Activated naive CD4-positive, alpha-beta T cell treated with anti-CD3 and anti-CD28 coated beads, Interleukin-2, amount 50 U/mL, for 72 hours (primary cell): ENCODE data around the gene ENPP3. TPM values are rescaled to one million over a fixed set of nuclear protein-coding genes. Genes with fewer than 3 reads are reported as not detected.

Source experiments
- ATAC-seq, 2 donors: fragments of 150-1000 bp; cut with Tn5 transposase; 2 replicates each; pipeline ENCODE4 v1.10.0; 2021; ENCODE audit warnings: mild to moderate bottlenecking in 2 of 2, moderate library complexity in 2 of 2
- DNase-seq, 2 donors: peaks; one replicate each; pipeline ENCODE4 v3.0.0; 2021 to 2022; ENCODE audit warnings: low spot score in 2 of 2
- H3K27ac Mint-ChIP-seq, 2 donors: one replicate each; pipeline ENCODE4 v1.8.0; 2022; ENCODE audit warnings: mild to moderate bottlenecking in 2 of 2, mixed read lengths in 2 of 2
- H3K36me3 Mint-ChIP-seq, 2 donors: one replicate each; pipeline ENCODE4 v1.8.0; 2022; ENCODE audit warnings: mixed read lengths in 2 of 2
- H3K9me3 Mint-ChIP-seq, 2 donors: one replicate each; pipeline ENCODE4 v1.8.0; 2022; ENCODE audit warnings: mixed read lengths in 2 of 2
- total RNA-seq, 2 donors: library from RNA; stranded (reverse); gene quantifications; one replicate each; pipeline ENCODE4 v1.2.3, GENCODE V29; 2022

Gene ENPP3
- total RNA-seq, 2 donors from 2014 or later: 0.18 to 1.4 TPM

DNA sequence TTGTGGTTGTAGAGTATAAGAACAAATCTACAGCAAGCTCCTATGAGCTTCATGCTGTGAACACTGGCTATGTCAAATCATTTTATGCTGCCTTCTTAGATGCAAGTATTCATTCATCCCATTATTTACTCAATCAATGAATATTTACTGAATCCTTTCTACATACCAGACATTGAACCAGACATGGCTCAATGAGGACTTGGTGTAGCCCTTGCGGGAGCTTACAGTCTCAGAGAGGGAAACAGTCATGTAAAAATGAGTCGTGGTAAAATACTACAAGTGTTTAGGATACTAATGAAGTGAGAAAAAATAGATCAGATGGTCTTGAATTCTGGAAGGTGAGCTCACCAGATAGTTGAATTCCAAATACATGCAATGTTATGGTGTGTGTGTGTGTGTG lies 125.9 kb downstream of the ENPP3 start:
- no peak overlapping the region for H3K27ac Mint-ChIP-seq
- H3K36me3 Mint-ChIP-seq: no peaks in the 10 kb centered on the region
- DNase-seq: no peak
- no peak for ATAC-seq
- no peaks in the 10 kb centered on the region for H3K9me3 Mint-ChIP-seq

DNA sequence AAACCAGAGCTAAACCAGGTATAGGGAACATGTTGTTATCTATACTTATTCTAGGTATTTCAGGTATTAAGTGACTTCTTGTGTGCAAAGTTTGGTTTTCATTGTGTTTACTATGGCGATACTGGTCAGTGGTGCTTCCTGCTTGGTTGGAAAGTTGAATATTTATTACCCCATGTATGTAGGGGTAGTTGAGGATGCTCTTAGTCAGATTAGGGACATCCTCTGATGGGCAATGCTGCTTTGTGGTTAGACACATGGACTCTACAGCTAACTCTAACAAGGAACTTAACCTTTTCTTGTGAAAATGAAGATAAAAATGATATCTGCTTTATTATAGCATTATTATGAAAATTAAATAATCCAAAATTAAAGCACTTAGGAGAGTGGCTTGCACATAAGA lies 126.6 kb downstream of the ENPP3 start:
- no peak for ATAC-seq
- no peak for DNase-seq
- no peaks in the 10 kb centered on the region for H3K36me3 Mint-ChIP-seq
- H3K27ac Mint-ChIP-seq: no peak overlapping the region
- no peaks in the 10 kb centered on the region for H3K9me3 Mint-ChIP-seq

DNA sequence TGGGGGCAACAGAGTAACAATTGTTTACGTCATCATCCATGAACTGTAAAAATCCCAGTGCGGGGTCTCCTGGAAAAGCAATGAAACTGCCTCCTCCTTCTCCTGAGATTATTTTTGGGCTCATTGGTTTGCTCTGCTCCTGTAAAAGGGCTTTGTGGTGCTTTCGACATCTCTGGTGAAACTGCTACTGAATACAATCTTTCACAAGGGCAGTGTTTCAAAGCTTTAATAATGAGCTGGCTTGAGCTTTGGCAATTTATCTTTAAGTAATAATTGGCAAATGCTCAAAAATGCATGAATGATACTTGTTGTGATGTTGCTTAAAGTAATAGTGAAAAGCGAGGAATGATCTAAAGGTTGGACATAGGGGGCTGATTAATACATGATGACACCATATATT lies 127.2 kb downstream of the ENPP3 start:
- DNase-seq: no peak
- H3K36me3 Mint-ChIP-seq: no peaks in the 10 kb centered on the region
- no peaks in the 10 kb centered on the region for H3K9me3 Mint-ChIP-seq
- no peak for ATAC-seq
- no peak overlapping the region for H3K27ac Mint-ChIP-seq

GRCh38 chr6:131765081-131765803 lies 128.1 kb downstream of the ENPP3 start:
- DNase-seq (no peak), ATAC-seq (no peak)
- no peaks in the 10 kb centered on the region for H3K9me3 Mint-ChIP-seq
- H3K27ac Mint-ChIP-seq: no peak overlapping the region
- no peaks in the 10 kb centered on the region for H3K36me3 Mint-ChIP-seq

DNA sequence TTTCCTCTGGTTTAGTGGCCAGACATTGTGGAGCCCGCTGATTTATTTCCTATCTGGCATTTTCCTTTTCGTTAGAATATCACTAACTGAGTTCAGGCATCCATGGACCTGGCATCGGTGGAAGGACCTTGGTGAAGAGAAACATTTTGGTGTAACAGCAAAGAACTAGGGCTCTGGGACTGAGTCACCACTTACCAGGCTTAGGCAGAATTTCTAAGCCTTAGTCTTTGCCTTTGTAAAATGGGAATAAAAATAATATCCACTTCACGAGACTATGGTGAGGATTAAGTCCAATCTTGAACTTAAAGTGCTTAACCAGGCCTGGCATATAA lies 128.7 kb downstream of the ENPP3 start:
- ATAC-seq: no peak
- H3K9me3 Mint-ChIP-seq: no peaks in the 10 kb centered on the region
- no peaks in the 10 kb centered on the region for H3K36me3 Mint-ChIP-seq
- DNase-seq: no peak
- no peak overlapping the region for H3K27ac Mint-ChIP-seq

GRCh38 chr6:131766631-131767030 lies 129.5 kb downstream of the ENPP3 start:
- Mint-ChIP-seq H3K36me3 (no peaks in the 10 kb centered on the region), H3K27ac (no peak overlapping the region), H3K9me3 (no peaks in the 10 kb centered on the region)
- DNase-seq: no peak
- ATAC-seq: no peak

GRCh38 chr6:131768964-131769363 lies 131.9 kb downstream of the ENPP3 start:
- DNase-seq: no peak

DNA sequence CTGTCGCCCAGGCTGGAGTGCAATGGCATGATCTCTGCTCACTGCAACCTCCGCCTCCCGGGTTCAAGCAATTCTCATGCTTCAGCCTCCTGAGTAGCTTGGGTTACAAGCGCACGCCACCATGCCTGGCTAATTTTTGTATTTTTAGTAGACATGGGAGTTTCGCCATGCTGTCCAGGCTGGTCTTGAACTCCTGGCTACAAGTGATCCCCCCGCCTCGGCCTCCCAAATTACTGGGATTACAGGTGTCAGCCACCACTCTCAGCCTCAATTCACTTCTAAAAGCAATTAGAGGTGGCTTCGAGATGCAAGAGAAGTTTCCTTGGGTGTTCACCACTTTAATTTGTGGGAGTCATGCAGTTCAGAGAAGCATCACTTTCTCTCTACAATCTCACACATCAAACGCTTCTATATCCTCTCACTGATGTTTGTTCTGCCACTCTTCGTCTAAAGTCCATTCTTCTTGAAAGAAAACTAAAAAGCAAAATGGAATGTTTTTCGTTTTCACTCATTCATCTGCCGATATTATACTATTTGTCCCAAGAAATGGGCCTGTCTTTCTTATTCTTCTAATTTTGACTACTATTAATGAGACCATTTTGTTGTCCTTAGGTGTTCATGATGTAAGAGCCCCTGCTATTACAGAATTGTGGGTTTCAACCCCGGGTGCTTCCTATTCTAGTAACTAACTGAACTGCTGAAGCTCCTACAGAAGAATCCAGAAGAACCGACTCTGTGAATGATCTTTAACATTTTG lies 132.5 kb downstream of the ENPP3 start:
- ATAC-seq: no peak
- Mint-ChIP-seq H3K9me3 (no peaks in the 10 kb centered on the region), H3K36me3 (no peaks in the 10 kb centered on the region), H3K27ac (no peak overlapping the region)
- DNase-seq: no peak

More at GRCh38 chr6:131768964-131769363, 131.9 kb downstream of the ENPP3 start:
- ATAC-seq: no peak
- Mint-ChIP-seq H3K9me3 (no peaks in the 10 kb centered on the region), H3K27ac (no peak overlapping the region), H3K36me3 (no peaks in the 10 kb centered on the region)

DNA sequence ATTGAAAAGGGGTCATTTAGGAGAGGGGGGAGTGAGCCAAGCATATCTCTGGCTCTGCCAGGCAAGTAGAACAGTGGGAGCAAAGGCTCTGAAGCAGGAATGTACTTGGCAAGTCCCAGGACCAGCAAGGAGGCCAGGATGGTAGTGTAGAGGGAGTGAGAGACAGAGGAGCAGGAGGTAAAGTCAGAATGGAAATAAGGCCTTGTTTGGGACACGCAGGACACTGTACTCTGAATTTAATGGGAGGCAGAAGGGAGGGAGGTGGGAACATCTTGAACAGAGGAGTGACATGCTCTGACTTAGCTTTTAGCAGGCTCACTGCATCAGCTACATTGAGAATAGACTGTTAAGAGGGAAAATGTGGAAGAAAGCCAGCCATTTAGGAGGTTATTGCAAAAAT lies 133.7 kb downstream of the ENPP3 start:
- no peak for DNase-seq
- ATAC-seq: no peak
- H3K36me3 Mint-ChIP-seq: no peaks in the 10 kb centered on the region
- H3K27ac Mint-ChIP-seq: no peak overlapping the region
- H3K9me3 Mint-ChIP-seq: no peaks in the 10 kb centered on the region

GRCh38 chr6:131773284-131773950 lies 136.3 kb downstream of the ENPP3 start:
- H3K36me3 Mint-ChIP-seq: no peaks in the 10 kb centered on the region
- DNase-seq (no peak), ATAC-seq (no peak)
- H3K27ac Mint-ChIP-seq: no peak overlapping the region
- no peaks in the 10 kb centered on the region for H3K9me3 Mint-ChIP-seq

- no peak for DNase-seq
- Mint-ChIP-seq H3K27ac (no peak overlapping the region), H3K36me3 (no peaks in the 10 kb centered on the region), H3K9me3 (no peaks in the 10 kb centered on the region)
- ATAC-seq: no peak
Observed at GRCh38 chr6:131775886-131776285, 138.8 kb downstream of the ENPP3 start.

- Mint-ChIP-seq H3K27ac (no peak overlapping the region), H3K36me3 (no peaks in the 10 kb centered on the region), H3K9me3 (no peaks in the 10 kb centered on the region)
- DNase-seq (no peak), ATAC-seq (no peak)
Observed at GRCh38 chr6:131776985-131777384, 139.9 kb downstream of the ENPP3 start.

- Mint-ChIP-seq H3K27ac (no peak overlapping the region), H3K9me3 (no peaks in the 10 kb centered on the region), H3K36me3 (no peaks in the 10 kb centered on the region)
- no peak for DNase-seq
- no peak for ATAC-seq
Observed at GRCh38 chr6:131778169-131778568, 141.1 kb downstream of the ENPP3 start.

- ATAC-seq (no peak), DNase-seq (no peak)
- Mint-ChIP-seq H3K27ac (no peak overlapping the region), H3K9me3 (no peaks in the 10 kb centered on the region), H3K36me3 (no peaks in the 10 kb centered on the region)
Observed at GRCh38 chr6:131779304-131779703, 142.2 kb downstream of the ENPP3 start.

DNA sequence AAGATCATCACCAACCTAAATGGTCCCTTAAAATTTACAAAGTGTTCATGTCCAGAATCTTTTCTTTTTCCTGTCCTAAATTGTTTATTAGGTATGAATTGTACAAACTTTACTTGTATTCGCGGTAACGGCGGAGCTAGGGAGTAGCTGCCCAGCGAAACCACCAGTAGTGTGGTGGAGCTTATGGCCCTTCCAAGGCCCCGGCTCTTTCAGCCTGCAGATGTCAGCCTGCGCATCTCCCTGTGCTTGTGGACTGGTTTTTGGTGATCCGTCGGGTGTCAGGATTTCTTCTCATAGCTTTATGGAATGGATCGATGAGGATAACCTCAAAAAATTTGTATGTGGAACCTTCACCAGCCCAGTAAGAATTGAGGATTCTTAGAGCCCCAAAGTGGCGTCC lies 143.5 kb downstream of the ENPP3 start:
- Mint-ChIP-seq H3K9me3 (no peaks in the 10 kb centered on the region), H3K27ac (no peak overlapping the region), H3K36me3 (no peaks in the 10 kb centered on the region)
- ATAC-seq (no peak), DNase-seq (no peak)

- Mint-ChIP-seq H3K27ac (no peak overlapping the region), H3K9me3 (no peaks in the 10 kb centered on the region), H3K36me3 (no peaks in the 10 kb centered on the region)
- DNase-seq (no peak), ATAC-seq (no peak)
Observed at GRCh38 chr6:131781687-131782086, 144.6 kb downstream of the ENPP3 start.

DNA sequence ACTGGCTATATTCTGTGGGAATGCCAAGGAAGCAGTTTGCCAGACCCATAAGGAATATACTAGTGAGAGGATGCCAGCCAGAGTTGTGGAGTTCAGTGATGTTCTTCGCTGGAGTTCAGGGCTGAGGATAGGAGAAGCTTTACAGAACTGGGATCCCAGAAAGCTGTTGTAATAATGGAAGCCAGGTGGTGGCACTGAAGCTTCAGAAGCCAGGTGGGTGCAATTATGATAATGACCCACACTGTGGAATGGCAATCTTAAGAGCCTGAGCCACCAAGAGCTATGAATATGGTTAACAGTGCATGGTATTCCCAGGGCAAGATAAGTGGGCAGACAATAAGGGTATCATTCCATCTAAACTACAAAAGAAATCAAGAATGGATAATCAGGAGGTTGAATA lies 145.7 kb downstream of the ENPP3 start:
- Mint-ChIP-seq H3K9me3 (no peaks in the 10 kb centered on the region), H3K36me3 (no peaks in the 10 kb centered on the region), H3K27ac (no peak overlapping the region)
- no peak for ATAC-seq
- no peak for DNase-seq

DNA sequence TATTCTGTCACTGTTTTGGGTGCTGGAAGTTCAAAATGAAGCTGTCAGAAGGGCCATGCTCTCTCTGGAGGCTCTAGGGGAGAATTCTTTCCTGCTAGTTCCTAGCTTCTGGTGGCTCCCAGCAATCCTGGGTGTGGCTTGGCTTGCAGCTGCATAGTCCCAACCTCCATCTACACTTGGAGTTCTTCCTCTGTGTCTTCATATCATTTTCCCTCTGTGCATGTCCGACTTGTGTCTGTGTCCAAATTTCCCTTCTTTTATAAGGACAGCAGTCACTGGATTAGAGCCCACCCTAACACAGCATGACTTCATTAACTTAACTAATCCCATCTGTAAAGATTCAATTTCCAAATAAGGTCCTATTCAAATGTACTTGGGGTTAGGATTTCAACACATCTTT lies 147.5 kb downstream of the ENPP3 start:
- no peaks in the 10 kb centered on the region for H3K9me3 Mint-ChIP-seq
- DNase-seq (no peak), ATAC-seq (no peak)
- no peak overlapping the region for H3K27ac Mint-ChIP-seq
- H3K36me3 Mint-ChIP-seq: no peaks in the 10 kb centered on the region
